SIG-M5 treated with dmso at 0.1 percent for 504 hours (cell line): ENCODE results near the gene CCM2.

ENCODE experiments used
- DNase-seq: peaks from one replicate; lab custom pipeline; 2025; ENCODE audit not compliant: unreplicated experiment; lab: John Stamatoyannopoulos, UW

CCM2 gene

GRCh38 chr7:45118292-45118691, 118.3 kb downstream of the CCM2 start:
- DNase-seq, result no peak

GRCh38 chr7:45118889-45119331, 118.9 kb downstream of the CCM2 start:
- no peak for DNase-seq

GRCh38 chr7:45119550-45119949, 119.5 kb downstream of the CCM2 start:
- DNase-seq, result no peak

- no peak for DNase-seq
Measured at GRCh38 chr7:45122975-45123860, 123.2 kb downstream of the CCM2 start.

- DNase-seq, result no peak
Measured at GRCh38 chr7:45123913-45124710, 124.1 kb downstream of the CCM2 start.

- no peak for DNase-seq
Measured at GRCh38 chr7:45125193-45125904, 125.3 kb downstream of the CCM2 start.
